Ecto neural progenitor cell (in vitro differentiated cells): ENCODE results near the gene FBXW8.

Experiments used
- DNase-seq: peaks from one replicate; pipeline ENCODE4 v3.0.0-alpha.2; 2018; ENCODE audit warnings: low spot score

The FBXW8 gene

GRCh38 chr12:116990971-116991966, 80.5 kb downstream of the FBXW8 start:
- DNase-seq, result no peak

GRCh38 chr12:116996093-116996492, 85.3 kb downstream of the FBXW8 start:
- no peak for DNase-seq

- DNase-seq, result no peak
Observed at GRCh38 chr12:116996621-116997020, 85.9 kb downstream of the FBXW8 start.

GRCh38 chr12:116999066-116999465, 88.3 kb downstream of the FBXW8 start:
- DNase-seq, result no peak

- DNase-seq, result no peak
Observed at GRCh38 chr12:117000316-117000715, 89.6 kb downstream of the FBXW8 start.

- no peak for DNase-seq
Observed at GRCh38 chr12:117002051-117002817, 91.5 kb downstream of the FBXW8 start.

GRCh38 chr12:117003883-117004404, 93.2 kb downstream of the FBXW8 start:
- no peak for DNase-seq

GRCh38 chr12:117005417-117006046, 94.8 kb downstream of the FBXW8 start:
- DNase-seq, result no peak

GRCh38 chr12:117006333-117006732, 95.6 kb downstream of the FBXW8 start:
- no peak for DNase-seq

GRCh38 chr12:117007577-117007976, 96.8 kb downstream of the FBXW8 start:
- DNase-seq, result no peak

- DNase-seq, result no peak
Observed at GRCh38 chr12:117009759-117010158, 99.0 kb downstream of the FBXW8 start.

GRCh38 chr12:117010693-117011451, 100.1 kb downstream of the FBXW8 start:
- no peak for DNase-seq

- DNase-seq, result no peak
Observed at GRCh38 chr12:117011988-117012805, 101.4 kb downstream of the FBXW8 start.

GRCh38 chr12:117013726-117014125, 103.0 kb downstream of the FBXW8 start:
- DNase-seq, result no peak

GRCh38 chr12:117014342-117014887, 103.7 kb downstream of the FBXW8 start:
- no peak for DNase-seq

GRCh38 chr12:117015811-117016210, 105.1 kb downstream of the FBXW8 start:
- no peak for DNase-seq

GRCh38 chr12:117017807-117018206, 107.1 kb downstream of the FBXW8 start:
- no peak for DNase-seq

- DNase-seq, result no peak
Observed at GRCh38 chr12:117018276-117018675, 107.5 kb downstream of the FBXW8 start.

GRCh38 chr12:117018685-117019084, 107.9 kb downstream of the FBXW8 start:
- no peak for DNase-seq

- DNase-seq, result no peak
Observed at GRCh38 chr12:117019866-117020265, 109.1 kb downstream of the FBXW8 start.
